Nephron (organoid): ENCODE results near the gene IL36A.

ENCODE experiments used
- H3K27ac Mint-ChIP-seq, 3 experiments: 2 replicates each; pipeline ENCODE4 v1.8.0; 2020; ENCODE audit warnings: mixed read lengths in 3 of 3, mild to moderate bottlenecking in 2 of 3, moderate library complexity in 1 of 3
- H3K27me3 Mint-ChIP-seq: 2 replicates; pipeline ENCODE4 v1.8.0; 2021; ENCODE audit warnings: low read depth, mild to moderate bottlenecking, moderate library complexity, mixed read lengths
- H3K36me3 Mint-ChIP-seq: 2 replicates; pipeline ENCODE4 v1.8.0; 2020; ENCODE audit warnings: low read depth, mixed read lengths
- H3K4me1 Mint-ChIP-seq: 2 replicates; pipeline ENCODE4 v1.8.0; 2020; ENCODE audit warnings: mixed read lengths
- H3K4me3 Mint-ChIP-seq, 3 experiments: 2 replicates each; pipeline ENCODE4 v1.8.0; 2020; ENCODE audit warnings: mild to moderate bottlenecking in 3 of 3, mixed read lengths in 3 of 3, moderate library complexity in 2 of 3
- H3K9me3 Mint-ChIP-seq: 2 replicates; pipeline ENCODE4 v1.8.0; 2020; ENCODE audit warnings: mixed read lengths
- CTCF ChIP-seq, 3 experiments: fragments of 200-600 bp; sonication (generic); IDR thresholded peaks; one replicate each; pipeline ENCODE4 v1.5.0; 2021; ENCODE audit warnings: antibody characterized with exemption in 3 of 3; ENCODE audit not compliant: unreplicated experiment in 3 of 3

The IL36A gene

GRCh38 chr2:113052396-113052917, 47.2 kb downstream of the IL36A start, which contains the start of gene IL36B:
Gene IL36B, minus strand, starts transcription at chr2:113052867.
- no peak within 1 kb of the TSS for H3K27ac Mint-ChIP-seq
- no peak for TF ChIP-seq CTCF (IDR thresholded peaks at IDR 0.05; ENCODE audit: unreplicated experiment in 3 of 3)
- peaks cover 19% of the 10 kb centered on the region for H3K27me3 Mint-ChIP-seq
- H3K4me1 Mint-ChIP-seq: no peaks in the 10 kb centered on the region
- peaks cover 37% of the 10 kb centered on the region for H3K9me3 Mint-ChIP-seq
- H3K4me3 Mint-ChIP-seq: no peak within 1 kb of the TSS
- no peaks in the 10 kb centered on the region for H3K36me3 Mint-ChIP-seq

GRCh38 chr2:113053666-113054065, 48.4 kb downstream of the IL36A start:
- Mint-ChIP-seq H3K27ac (no peak overlapping the region), H3K36me3 (no peaks in the 10 kb centered on the region), H3K4me3 (no peak overlapping the region), H3K9me3 (peaks cover 37% of the 10 kb centered on the region), H3K4me1 (no peaks in the 10 kb centered on the region), H3K27me3 (peaks cover 19% of the 10 kb centered on the region)
- TF ChIP-seq CTCF (IDR thresholded peaks at IDR 0.05; ENCODE audit: unreplicated experiment in 3 of 3): no peak

GRCh38 chr2:113054066-113054465, 48.8 kb downstream of the IL36A start:
- H3K27me3 Mint-ChIP-seq: peaks cover 19% of the 10 kb centered on the region
- H3K27ac Mint-ChIP-seq: no peak overlapping the region
- H3K36me3 Mint-ChIP-seq: no peaks in the 10 kb centered on the region
- peaks cover 34% of the 10 kb centered on the region for H3K9me3 Mint-ChIP-seq
- TF ChIP-seq CTCF (IDR thresholded peaks at IDR 0.05; ENCODE audit: unreplicated experiment in 3 of 3): no peak
- H3K4me3 Mint-ChIP-seq: no peak overlapping the region
- H3K4me1 Mint-ChIP-seq: no peaks in the 10 kb centered on the region

- no peaks in the 10 kb centered on the region for H3K4me1 Mint-ChIP-seq
- H3K4me3 Mint-ChIP-seq: no peak overlapping the region
- peaks cover 28% of the 10 kb centered on the region for H3K27me3 Mint-ChIP-seq
- no peaks in the 10 kb centered on the region for H3K36me3 Mint-ChIP-seq
- no peak for TF ChIP-seq CTCF (IDR thresholded peaks at IDR 0.05; ENCODE audit: unreplicated experiment in 3 of 3)
- H3K9me3 Mint-ChIP-seq: peaks cover 28% of the 10 kb centered on the region
- H3K27ac Mint-ChIP-seq: no peak overlapping the region
These were observed 51.3 kb downstream of the IL36A start for GRCh38 chr2:113056521-113056920.

GRCh38 chr2:113057117-113057516, 51.9 kb downstream of the IL36A start:
- H3K36me3 Mint-ChIP-seq: no peaks in the 10 kb centered on the region
- no peaks in the 10 kb centered on the region for H3K4me1 Mint-ChIP-seq
- no peak for TF ChIP-seq CTCF (IDR thresholded peaks at IDR 0.05; ENCODE audit: unreplicated experiment in 3 of 3)
- H3K4me3 Mint-ChIP-seq: no peak overlapping the region
- peaks cover 24% of the 10 kb centered on the region for H3K27me3 Mint-ChIP-seq
- no peak overlapping the region for H3K27ac Mint-ChIP-seq
- H3K9me3 Mint-ChIP-seq: peaks cover 28% of the 10 kb centered on the region
